Activated CD8-positive, alpha-beta T cell treated with anti-CD3 and anti-CD28 coated beads, Interleukin-2, amount 10 ng/mL, durations not matched to agents 7 days and 5 days (primary cell): ENCODE results near the gene TIAM2. TPM values are rescaled to one million over a fixed set of nuclear protein-coding genes. Genes with fewer than 3 reads are reported as not detected.

Experiments used
- ATAC-seq: fragments of 150-1000 bp; cut with Tn5 transposase; one replicate; pipeline ENCODE4 v1.10.0; 2021; ENCODE audit warnings: moderate library complexity
- CTCF ChIA-PET: fragments of 350-600 bp; sonication (Branson Sonifier 250); formaldehyde crosslinking; loops from one replicate; lab custom pipeline; 2021; ENCODE audit warnings: antibody characterized with exemption; lab: Charles Lee
- POLR2A ChIA-PET: fragments of 350-600 bp; sonication (Branson Sonifier 250); formaldehyde crosslinking; loops from one replicate; lab custom pipeline; 2021; ENCODE audit warnings: antibody characterized with exemption; lab: Charles Lee
- DNase-seq: peaks from one replicate; pipeline ENCODE4 v3.0.0-alpha.2; 2020
- H3K27ac Mint-ChIP-seq: one replicate; pipeline ENCODE4 v1.8.0; 2021; ENCODE audit warnings: mild to moderate bottlenecking, mixed read lengths
- H3K27me3 Mint-ChIP-seq: one replicate; pipeline ENCODE4 v1.8.0; 2021; ENCODE audit warnings: low read depth, mixed read lengths
- H3K36me3 Mint-ChIP-seq: one replicate; pipeline ENCODE4 v1.8.0; 2021; ENCODE audit warnings: low read depth, mixed read lengths
- H3K4me1 Mint-ChIP-seq: one replicate; pipeline ENCODE4 v1.8.0; 2021; ENCODE audit warnings: low read depth, mixed read lengths
- H3K4me3 Mint-ChIP-seq: one replicate; pipeline ENCODE4 v1.8.0; 2021; ENCODE audit warnings: mild to moderate bottlenecking, mixed read lengths
- H3K9me3 Mint-ChIP-seq: one replicate; pipeline ENCODE4 v1.8.0; 2022; ENCODE audit warnings: mixed read lengths; ENCODE audit not compliant: insufficient read depth
- total RNA-seq, 2 experiments: library from RNA; stranded (reverse); gene quantifications; one replicate each; pipeline ENCODE4 v1.2.3, GENCODE V29; 2021

The TIAM2 gene
- total RNA-seq, 2 experiments from 2014 or later = 2.9 to 4.5 TPM

DNA sequence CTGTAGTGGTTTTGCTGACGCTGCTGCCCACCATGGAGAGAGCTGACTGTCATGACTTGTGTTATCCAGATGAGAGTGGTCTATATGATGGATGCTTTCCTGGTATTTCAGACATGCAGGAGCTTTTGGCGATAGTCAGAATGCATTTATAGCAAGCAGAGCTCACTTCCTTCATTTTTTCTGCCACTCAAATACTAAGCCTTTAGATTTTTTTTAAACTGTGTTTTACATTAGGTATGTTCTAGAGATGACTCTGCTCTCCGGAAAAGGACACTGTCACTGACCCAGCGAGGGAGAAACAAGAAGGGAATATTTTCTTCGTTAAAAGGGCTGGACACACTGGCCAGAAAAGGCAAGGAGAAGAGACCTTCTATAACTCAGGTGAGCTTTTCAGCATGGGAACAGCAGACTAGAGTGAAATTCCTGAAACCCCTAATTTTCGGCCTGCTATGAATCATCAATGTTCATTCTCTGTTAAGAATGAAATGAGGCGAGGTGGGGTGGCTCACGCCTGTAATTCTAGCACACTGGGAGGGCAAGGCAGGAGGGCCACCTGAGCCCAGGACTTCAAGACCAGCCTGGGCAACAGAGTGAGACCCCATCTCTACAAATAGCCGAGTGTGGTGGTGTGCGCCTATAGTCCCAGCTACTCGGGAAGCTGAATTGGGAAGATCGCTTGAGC is 170.1 kb downstream of the TIAM2 start:
- H3K36me3 Mint-ChIP-seq = peaks cover 11% of the 10 kb centered on the region
- no peaks in the 10 kb centered on the region for H3K27me3 Mint-ChIP-seq
- peaks cover 11% of the 10 kb centered on the region for H3K9me3 Mint-ChIP-seq
- H3K27ac Mint-ChIP-seq = no peak overlapping the region
- peaks cover 3% of the 10 kb centered on the region for H3K4me1 Mint-ChIP-seq
- no peak for ATAC-seq
- H3K4me3 Mint-ChIP-seq = no peak overlapping the region
- CTCF ChIA-PET = interaction anchor here (0.7 to 1.7 kb wide), 2 partner anchors 11 to 297 kb away, joined by 3 to 5 read pairs; no protein-coding TSS in a partner anchor
- POLR2A ChIA-PET = no interaction called here
- DNase-seq = no peak

DNA sequence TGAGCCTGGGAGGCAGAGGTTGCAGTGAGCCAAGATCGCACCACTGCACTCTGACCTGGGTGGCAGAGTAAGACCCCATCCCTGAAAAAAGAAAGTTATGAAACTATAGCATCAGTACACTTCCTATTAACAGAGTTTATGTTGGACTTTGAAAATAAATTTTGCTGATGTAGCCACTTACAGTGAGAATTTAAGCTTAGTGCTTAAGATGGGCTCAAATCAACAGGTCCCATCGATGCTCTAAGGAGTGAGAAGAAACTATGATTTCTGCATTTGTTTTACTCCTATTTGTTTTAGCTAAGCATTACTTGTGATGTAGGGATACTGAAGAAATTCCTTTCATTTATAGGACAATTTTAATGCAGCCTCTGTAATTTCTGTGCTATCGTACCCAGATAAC is 175.4 kb downstream of the TIAM2 start:
- peak overlapping the region; percentile 56 for H3K4me3 Mint-ChIP-seq
- H3K36me3 Mint-ChIP-seq = peaks cover 8% of the 10 kb centered on the region
- peak overlapping the region; percentile 80 for H3K27ac Mint-ChIP-seq
- ATAC-seq (no peak), DNase-seq (no peak)
- CTCF ChIA-PET = interaction anchor here (1.0 to 5.6 kb wide), 6 partner anchors 11 to 495 kb away, joined by 3 to 82 read pairs (median 14); no protein-coding TSS in a partner anchor
- POLR2A ChIA-PET = interaction anchor here (1.2 to 1.9 kb wide), 3 partner anchors 12 to 219 kb away, joined by 4 to 22 read pairs (median 5); no protein-coding TSS in a partner anchor
- no peaks in the 10 kb centered on the region for H3K9me3 Mint-ChIP-seq
- H3K4me1 Mint-ChIP-seq = peaks cover 42% of the 10 kb centered on the region
- H3K27me3 Mint-ChIP-seq = no peaks in the 10 kb centered on the region

DNA sequence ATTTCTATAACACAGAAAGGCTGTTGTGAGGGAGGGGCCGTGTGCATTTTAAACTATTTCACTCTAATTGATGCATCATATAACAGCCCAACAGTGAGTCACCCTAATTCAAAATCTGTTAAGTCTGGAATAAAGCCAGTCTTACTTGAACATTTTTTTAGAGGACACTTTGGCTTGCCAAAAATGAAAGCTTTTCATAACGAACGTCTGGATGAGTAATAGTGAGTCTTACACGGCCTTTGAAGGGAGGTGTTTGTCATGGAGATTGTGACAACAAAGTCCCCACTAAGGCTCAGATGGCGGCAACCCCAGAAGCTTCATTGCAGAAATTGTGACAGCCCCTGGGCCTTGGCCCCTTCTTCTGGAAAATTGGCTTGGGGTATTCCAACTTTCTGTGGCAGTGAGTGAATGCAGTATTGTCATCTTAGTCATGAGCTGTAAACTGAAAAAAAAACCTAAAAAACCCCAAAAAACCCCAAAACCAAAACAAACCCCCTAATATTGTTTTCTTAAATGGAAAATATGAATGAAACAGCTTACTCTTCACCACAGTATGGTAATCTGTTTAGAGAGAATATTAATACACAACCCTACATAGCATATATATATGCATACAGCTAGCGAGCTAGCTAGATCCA is 176.1 kb downstream of the TIAM2 start:
- peak overlapping the region; percentile 56 for H3K4me3 Mint-ChIP-seq
- ChIA-PET POLR2A (interaction anchor here (0.6 to 1.9 kb wide), 7 partner anchors 12 to 387 kb away, joined by 3 to 22 read pairs (median 4); no protein-coding TSS in a partner anchor), CTCF (interaction anchor here (0.8 to 5.6 kb wide), 11 partner anchors 8 to 496 kb away, joined by 3 to 82 read pairs (median 7); no protein-coding TSS in a partner anchor)
- no peaks in the 10 kb centered on the region for H3K9me3 Mint-ChIP-seq
- H3K27ac Mint-ChIP-seq = peak overlapping the region; percentile 80
- DNase-seq (peak; percentile 83), ATAC-seq (peak; percentile 91)
- H3K36me3 Mint-ChIP-seq = peaks cover 8% of the 10 kb centered on the region
- H3K4me1 Mint-ChIP-seq = peaks cover 42% of the 10 kb centered on the region
- H3K27me3 Mint-ChIP-seq = no peaks in the 10 kb centered on the region

DNA sequence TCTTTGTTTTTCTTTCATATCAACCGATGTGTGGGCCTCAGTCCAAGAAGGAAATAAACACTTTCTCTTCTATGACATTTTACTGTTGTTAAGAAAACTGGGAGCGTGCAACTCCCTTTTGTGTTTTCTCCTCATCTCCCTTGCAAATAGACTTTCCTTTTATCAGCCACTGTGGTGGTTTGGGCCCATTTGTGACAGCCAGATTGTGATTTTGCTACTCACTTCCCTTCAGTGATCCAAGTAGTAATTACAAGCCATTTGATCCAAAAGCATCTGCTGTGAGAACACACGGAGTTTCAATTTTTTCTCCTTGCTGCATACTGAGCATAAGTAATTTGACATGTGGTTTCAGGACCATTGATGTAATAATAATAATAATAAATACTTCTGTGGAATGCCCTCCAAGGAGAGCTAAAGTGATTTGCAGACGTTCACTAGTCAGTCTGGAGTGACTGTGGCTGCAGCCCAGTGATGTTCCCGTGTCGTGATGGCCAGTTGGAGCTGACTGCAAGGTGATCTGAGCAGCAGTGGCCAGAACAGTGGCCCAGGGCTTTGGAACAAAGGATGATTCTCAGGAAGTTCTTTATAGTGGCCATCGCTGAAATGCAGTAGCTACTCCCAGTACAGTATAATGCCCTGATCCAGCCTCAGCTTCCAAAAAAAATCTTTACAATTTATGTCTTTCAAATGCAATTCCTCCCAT is 176.8 kb downstream of the TIAM2 start:
- Mint-ChIP-seq H3K4me3 (peak overlapping the region; percentile 56), H3K27me3 (no peaks in the 10 kb centered on the region), H3K27ac (peak overlapping the region; percentile 80), H3K9me3 (no peaks in the 10 kb centered on the region), H3K36me3 (peaks cover 8% of the 10 kb centered on the region), H3K4me1 (peaks cover 42% of the 10 kb centered on the region)
- ChIA-PET POLR2A (interaction anchor here (0.6 to 1.9 kb wide), 6 partner anchors 18 to 388 kb away, joined by 3 to 22 read pairs (median 4); no protein-coding TSS in a partner anchor), CTCF (interaction anchor here (0.8 to 5.6 kb wide), 10 partner anchors 9 to 497 kb away, joined by 3 to 82 read pairs (median 8); no protein-coding TSS in a partner anchor)
- no peak for DNase-seq
- no peak for ATAC-seq

DNA sequence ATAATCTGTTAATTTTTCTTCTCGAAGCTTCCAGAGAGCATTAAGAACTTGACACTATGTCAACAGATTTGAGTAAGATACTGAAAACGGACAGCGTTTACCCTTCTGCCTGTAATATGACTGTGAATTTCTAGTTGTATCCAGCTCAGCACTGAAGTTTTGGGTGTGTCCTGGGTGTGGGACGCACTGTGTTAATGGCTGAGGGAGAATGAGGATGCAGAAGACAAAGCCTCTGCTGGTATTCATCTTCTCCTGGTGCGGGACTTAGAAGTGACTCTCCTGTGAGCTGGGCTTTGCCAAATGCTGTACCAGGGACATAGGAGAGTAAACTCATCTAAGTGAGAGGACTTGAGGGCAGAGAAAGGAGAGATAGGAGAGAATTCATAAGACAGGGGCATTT is 178.4 kb downstream of the TIAM2 start:
- ATAC-seq = no peak
- no peaks in the 10 kb centered on the region for H3K27me3 Mint-ChIP-seq
- POLR2A ChIA-PET = interaction anchor here (1.8 kb wide), 1 partner anchor 28 kb away, joined by 4 read pairs; no protein-coding TSS in a partner anchor
- H3K9me3 Mint-ChIP-seq = no peaks in the 10 kb centered on the region
- CTCF ChIA-PET = interaction anchor here (0.6 to 5.6 kb wide), 11 partner anchors 9 to 498 kb away, joined by 3 to 82 read pairs (median 4); partner anchors contain the start of gene TFB1M
- H3K27ac Mint-ChIP-seq = no peak overlapping the region
- no peak overlapping the region for H3K4me3 Mint-ChIP-seq
- DNase-seq = no peak
- peaks cover 42% of the 10 kb centered on the region for H3K4me1 Mint-ChIP-seq
- peaks cover 8% of the 10 kb centered on the region for H3K36me3 Mint-ChIP-seq

DNA sequence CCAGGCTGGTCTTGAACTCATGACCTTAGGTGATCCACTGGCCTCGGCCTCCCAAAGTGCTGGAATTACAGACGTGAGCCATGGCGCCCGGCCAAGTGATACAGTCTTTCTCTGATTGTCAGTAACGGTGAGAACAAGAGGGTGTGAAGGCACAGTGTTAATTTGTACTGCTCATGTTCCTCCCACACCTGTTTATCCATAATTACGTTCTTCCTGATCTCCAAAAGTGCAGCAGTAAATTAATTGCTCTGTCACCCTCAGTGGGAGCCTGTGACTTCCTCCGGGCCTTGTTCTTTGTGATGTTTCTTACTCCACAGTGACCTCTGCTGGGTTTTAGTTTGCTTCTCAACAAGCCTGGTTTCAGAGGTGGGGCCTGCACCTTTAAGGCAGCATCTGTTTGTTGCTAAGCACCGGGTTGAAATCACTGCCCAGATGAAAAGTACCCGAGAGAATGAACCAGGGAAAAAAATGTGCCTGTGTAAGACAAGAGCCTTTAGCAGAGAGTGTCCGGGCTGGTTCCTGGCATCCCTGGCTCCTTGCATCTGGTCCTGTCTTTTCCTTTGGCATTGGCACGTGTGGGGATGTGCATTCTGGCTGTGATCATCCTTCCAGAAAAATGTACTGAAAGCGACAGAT is 179.6 kb downstream of the TIAM2 start:
- Mint-ChIP-seq H3K4me3 (no peak overlapping the region), H3K27ac (peak overlapping the region; percentile 75), H3K36me3 (peaks cover 5% of the 10 kb centered on the region), H3K9me3 (no peaks in the 10 kb centered on the region), H3K27me3 (no peaks in the 10 kb centered on the region), H3K4me1 (peaks cover 42% of the 10 kb centered on the region)
- ATAC-seq (peak; percentile 67), DNase-seq (peak; percentile 82)
- ChIA-PET POLR2A (interaction anchor here (1.8 kb wide), 1 partner anchor 29 kb away, joined by 4 read pairs; no protein-coding TSS in a partner anchor), CTCF (interaction anchor here (0.8 to 5.6 kb wide), 8 partner anchors 19 to 499 kb away, joined by 3 to 82 read pairs (median 5); no protein-coding TSS in a partner anchor)

DNA sequence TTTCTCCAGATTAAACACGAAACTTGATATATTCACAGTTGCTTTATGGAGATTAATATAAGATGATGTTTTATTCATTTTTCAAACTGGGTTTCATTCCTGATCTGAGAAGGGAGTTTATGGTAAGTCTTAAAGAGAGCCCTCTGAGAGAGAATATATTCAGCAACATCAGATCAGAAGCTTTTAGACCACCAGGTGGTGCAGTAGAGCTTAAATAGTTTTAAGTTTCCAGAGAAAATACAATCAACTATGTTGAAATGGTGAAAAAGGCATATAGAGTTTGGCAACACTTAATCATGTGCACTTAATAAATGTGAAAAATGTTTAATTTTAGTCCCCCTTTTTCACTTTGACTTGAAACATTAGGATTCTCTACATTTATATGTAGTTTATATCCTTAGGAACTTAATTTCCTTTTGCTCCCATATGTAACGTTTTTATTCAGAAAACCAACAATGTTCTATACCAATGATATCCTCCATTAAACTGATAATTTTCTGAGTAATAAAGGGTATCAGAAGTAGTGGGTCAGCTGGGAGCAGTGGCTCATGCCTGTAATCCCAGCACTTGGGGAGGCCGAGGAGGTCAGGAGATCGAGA is 182.3 kb downstream of the TIAM2 start:
- ATAC-seq (peak; percentile 34), DNase-seq (peak; percentile 72)
- Mint-ChIP-seq H3K4me3 (no peak overlapping the region), H3K36me3 (peaks cover 2% of the 10 kb centered on the region), H3K27ac (no peak overlapping the region), H3K27me3 (no peaks in the 10 kb centered on the region), H3K9me3 (no peaks in the 10 kb centered on the region), H3K4me1 (peaks cover 23% of the 10 kb centered on the region)
- CTCF ChIA-PET = interaction anchor here (0.6 to 3.6 kb wide), 29 partner anchors 9 to 502 kb away, joined by 3 to 50 read pairs (median 5); no protein-coding TSS in a partner anchor
- POLR2A ChIA-PET = interaction anchor here (0.8 kb wide), 1 partner anchor 24 kb away, joined by 3 read pairs; no protein-coding TSS in a partner anchor

DNA sequence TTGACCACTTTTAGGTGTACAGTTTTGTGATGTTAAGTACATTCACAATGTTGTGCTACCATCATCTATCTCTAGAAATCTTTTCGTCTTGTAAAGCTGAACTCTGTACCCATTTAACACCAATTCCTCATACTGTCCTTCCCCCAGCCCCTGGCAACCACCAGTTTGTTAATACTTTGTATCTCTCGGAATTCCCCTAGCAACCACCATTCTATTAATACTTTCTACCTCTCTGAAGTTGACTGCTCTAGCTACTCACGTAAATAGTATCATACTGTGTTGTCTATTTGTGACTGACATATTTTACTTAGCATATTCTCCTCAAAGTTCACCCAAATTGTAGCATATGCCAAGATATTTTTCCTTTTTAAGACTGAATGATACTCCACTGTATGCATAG is 186.4 kb downstream of the TIAM2 start:
- Mint-ChIP-seq H3K4me1 (peaks cover 7% of the 10 kb centered on the region), H3K36me3 (no peaks in the 10 kb centered on the region), H3K27me3 (no peaks in the 10 kb centered on the region), H3K27ac (no peak overlapping the region), H3K9me3 (no peaks in the 10 kb centered on the region), H3K4me3 (no peak overlapping the region)
- no peak for DNase-seq
- ChIA-PET CTCF (interaction anchor here (0.5 to 2.1 kb wide), 3 partner anchors 8 to 253 kb away, joined by 3 to 7 read pairs (median 3); no protein-coding TSS in a partner anchor), POLR2A (no interaction called here)
- ATAC-seq = no peak

DNA sequence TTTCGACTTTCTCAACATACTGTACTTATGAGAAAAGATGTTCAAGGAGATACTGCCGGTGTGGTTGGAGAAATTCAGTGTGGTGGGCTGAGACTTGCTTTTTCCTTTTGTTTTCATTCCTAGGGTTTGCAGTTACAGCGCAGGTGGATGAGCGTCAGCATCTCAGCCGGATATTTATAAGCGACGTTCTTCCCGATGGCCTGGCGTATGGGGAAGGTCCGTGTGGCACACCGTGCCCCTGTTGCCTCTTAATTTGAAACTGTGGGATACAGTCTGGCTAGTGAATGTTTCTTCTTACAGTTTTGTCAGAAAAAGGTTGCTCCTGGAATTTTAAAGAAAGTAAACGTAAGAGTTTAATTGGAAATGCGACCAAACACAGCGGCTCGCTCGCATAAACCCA is 187.0 kb downstream of the TIAM2 start:
- CTCF ChIA-PET = interaction anchor here (0.9 to 2.1 kb wide), 4 partner anchors 9 to 254 kb away, joined by 3 to 7 read pairs (median 3); no protein-coding TSS in a partner anchor
- H3K9me3 Mint-ChIP-seq = no peaks in the 10 kb centered on the region
- H3K4me1 Mint-ChIP-seq = peaks cover 8% of the 10 kb centered on the region

DNA sequence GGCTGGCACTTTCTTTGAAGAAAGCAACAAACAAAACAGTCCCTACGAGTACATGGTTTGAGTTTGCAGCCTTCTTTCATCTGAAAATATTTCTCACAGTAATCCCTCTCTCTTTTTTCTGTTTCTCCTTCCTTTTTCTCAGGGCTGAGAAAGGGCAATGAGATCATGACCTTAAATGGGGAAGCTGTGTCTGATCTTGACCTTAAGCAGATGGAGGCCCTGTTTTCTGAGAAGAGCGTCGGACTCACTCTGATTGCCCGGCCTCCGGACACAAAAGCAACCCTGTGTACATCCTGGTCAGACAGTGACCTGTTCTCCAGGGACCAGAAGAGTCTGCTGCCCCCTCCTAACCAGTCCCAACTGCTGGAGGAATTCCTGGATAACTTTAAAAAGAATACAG is 188.0 kb downstream of the TIAM2 start:
- Mint-ChIP-seq H3K9me3 (no peaks in the 10 kb centered on the region), H3K36me3 (no peaks in the 10 kb centered on the region), H3K4me3 (no peak overlapping the region), H3K4me1 (peaks cover 16% of the 10 kb centered on the region), H3K27me3 (no peaks in the 10 kb centered on the region), H3K27ac (no peak overlapping the region)
- POLR2A ChIA-PET = no interaction called here
- no peak for DNase-seq
- no peak for ATAC-seq
- CTCF ChIA-PET = interaction anchor here (0.9 to 2.1 kb wide), 4 partner anchors 40 to 255 kb away, joined by 3 to 7 read pairs (median 3); no protein-coding TSS in a partner anchor

More for the DNA sequence above, 187.0 kb downstream of the TIAM2 start:
- no peak for ATAC-seq
- H3K27me3 Mint-ChIP-seq = no peaks in the 10 kb centered on the region
- DNase-seq = no peak
- POLR2A ChIA-PET = no interaction called here
- no peaks in the 10 kb centered on the region for H3K36me3 Mint-ChIP-seq
- H3K27ac Mint-ChIP-seq = no peak overlapping the region
- H3K4me3 Mint-ChIP-seq = no peak overlapping the region
